ENCODE results near the gene DISP2. TPM values are rescaled to one million over a fixed set of nuclear protein-coding genes. Genes with fewer than 3 reads are reported as not detected.

DISP2 gene
- total RNA-seq, 1 donor from 2014 or later, result under 0.01 TPM

DNA sequence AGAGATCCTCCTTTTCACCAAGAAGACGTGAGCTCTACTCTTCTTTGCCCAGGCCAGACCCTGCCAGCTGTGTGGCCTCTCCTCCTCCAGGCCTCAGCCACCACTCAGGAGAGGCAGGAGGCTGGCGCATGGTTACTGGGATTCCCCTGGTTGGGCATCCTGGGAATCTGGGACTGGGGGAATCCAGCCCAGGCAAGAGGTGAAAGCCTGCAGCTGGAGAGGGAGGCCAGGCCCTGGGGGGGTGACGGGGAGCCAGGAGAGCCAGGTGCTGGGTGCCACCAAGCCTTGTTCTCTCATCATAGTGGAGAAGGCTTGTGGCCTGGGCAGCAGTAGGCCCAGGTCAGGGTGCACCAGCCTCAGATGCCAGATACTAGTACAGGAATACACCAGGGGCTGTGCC, 23.5 kb upstream of the DISP2 start:
- TF ChIP-seq, protein P1, sequence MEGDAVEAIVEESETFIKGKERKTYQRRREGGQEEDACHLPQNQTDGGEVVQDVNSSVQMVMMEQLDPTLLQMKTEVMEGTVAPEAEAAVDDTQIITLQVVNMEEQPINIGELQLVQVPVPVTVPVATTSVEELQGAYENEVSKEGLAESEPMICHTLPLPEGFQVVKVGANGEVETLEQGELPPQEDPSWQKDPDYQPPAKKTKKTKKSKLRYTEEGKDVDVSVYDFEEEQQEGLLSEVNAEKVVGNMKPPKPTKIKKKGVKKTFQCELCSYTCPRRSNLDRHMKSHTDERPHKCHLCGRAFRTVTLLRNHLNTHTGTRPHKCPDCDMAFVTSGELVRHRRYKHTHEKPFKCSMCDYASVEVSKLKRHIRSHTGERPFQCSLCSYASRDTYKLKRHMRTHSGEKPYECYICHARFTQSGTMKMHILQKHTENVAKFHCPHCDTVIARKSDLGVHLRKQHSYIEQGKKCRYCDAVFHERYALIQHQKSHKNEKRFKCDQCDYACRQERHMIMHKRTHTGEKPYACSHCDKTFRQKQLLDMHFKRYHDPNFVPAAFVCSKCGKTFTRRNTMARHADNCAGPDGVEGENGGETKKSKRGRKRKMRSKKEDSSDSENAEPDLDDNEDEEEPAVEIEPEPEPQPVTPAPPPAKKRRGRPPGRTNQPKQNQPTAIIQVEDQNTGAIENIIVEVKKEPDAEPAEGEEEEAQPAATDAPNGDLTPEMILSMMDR (IDR thresholded peaks at IDR 0.05; ENCODE audit: insufficient read depth, low read length, severe bottlenecking), result no peak
- DNase-seq (ENCODE audit: low read depth) (no peak), FAIRE-seq (no peak)
- H3K4me3 ChIP-seq (ENCODE audit: low read depth, low read length), result no peak overlapping the region
- no peaks in the 10 kb centered on the region for H3K27me3 ChIP-seq (ENCODE audit: control insufficient read depth, insufficient read depth, low read length)
- H3K36me3 ChIP-seq (ENCODE audit: control insufficient read depth, insufficient read depth, low read length), result no peaks in the 10 kb centered on the region

DNA sequence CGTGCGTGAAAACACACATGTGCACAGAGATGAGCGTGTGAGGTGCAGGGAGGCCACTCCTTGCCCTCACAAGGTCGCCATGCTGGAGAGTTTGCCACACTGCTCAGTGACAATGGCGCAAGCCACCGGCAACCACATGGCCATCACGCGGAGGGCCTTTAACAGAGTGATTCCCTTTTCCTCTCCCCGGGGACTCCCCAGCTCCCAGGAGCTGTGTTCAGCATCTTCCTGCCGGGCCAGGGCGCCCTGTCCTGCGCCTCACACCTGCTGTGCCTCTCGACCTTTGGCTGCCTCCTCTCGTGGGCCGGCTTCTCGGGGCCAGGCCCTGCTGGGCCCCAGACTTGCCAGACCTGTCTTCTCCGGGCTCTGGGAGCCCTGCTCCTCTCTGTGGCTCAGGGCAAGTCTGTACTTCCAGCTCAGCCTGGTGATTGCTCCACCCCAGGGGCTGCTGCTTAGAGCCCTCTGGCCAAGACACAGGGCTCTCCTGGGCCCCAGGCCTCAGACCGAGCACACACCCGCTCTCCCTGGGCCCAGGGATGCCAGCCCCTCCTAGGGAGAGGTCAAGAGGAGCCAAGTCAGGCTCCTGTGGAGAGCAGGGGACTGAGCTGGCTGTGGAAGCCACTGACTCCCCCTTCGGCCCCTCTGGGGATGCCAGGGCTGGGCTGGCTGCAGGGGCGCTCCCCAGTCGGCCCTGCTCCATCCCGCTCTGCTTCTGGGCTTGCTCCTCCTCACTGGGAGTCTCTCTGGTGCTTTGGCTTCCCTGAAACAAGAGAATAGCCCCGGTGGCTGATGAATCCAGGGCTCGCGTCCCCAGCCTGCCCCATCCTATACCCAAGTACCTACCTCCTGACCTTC, 22.9 kb upstream of the DISP2 start:
- Histone ChIP-seq H3K4me3 (ENCODE audit: low read depth, low read length) (no peak overlapping the region), H3K27me3 (ENCODE audit: control insufficient read depth, insufficient read depth, low read length) (no peaks in the 10 kb centered on the region), H3K36me3 (ENCODE audit: control insufficient read depth, insufficient read depth, low read length) (no peaks in the 10 kb centered on the region)
- DNase-seq (ENCODE audit: low read depth) (no peak), FAIRE-seq (no peak)
- TF ChIP-seq, protein P1 (IDR thresholded peaks at IDR 0.05; ENCODE audit: insufficient read depth, low read length, severe bottlenecking), result no peak

DNA sequence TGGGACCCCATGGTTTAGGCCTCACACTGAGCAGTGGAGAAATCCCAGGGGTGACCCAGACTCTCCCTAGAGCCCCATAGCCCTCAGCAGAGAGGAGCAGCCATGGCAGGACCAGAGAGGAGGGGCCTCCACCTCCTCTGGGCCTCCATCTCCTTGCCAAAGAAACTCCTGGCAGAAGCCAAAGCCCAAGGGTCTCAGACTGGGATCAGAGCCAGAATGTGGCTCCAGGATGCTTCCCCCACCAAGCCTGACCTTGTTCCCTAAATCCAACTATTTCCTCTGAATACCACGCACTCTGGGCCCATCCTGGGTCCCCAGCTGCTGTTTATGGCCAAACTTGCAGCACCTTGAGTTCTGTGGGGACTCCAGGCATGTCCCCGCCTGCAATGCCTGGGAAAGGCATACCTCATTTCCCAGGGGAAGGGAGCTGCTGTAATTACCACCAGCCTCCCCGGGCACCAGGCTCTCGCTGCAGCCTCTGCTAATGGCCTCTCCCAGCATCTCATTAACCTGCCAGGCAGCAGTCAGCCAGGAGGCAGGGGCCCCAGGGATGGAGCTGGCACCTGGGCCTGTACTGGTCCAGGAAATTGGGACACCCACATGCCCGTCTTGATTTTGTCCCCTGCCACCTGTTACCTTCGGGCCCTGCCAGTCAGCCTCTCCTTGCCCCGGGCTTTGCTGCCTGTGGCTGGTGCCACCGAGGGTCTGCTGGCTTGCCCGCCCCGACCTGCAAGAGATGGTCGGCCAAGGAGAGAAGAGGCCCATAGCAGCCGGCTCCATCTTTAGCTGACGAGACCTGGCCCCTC, 21.9 kb upstream of the DISP2 start:
- Histone ChIP-seq H3K27me3 (ENCODE audit: control insufficient read depth, insufficient read depth, low read length) (no peaks in the 10 kb centered on the region), H3K36me3 (ENCODE audit: control insufficient read depth, insufficient read depth, low read length) (no peaks in the 10 kb centered on the region), H3K4me3 (ENCODE audit: low read depth, low read length) (no peak overlapping the region)
- FAIRE-seq (no peak), DNase-seq (ENCODE audit: low read depth) (no peak)
- TF ChIP-seq, protein P1 (IDR thresholded peaks at IDR 0.05; ENCODE audit: insufficient read depth, low read length, severe bottlenecking), result no peak

DNA sequence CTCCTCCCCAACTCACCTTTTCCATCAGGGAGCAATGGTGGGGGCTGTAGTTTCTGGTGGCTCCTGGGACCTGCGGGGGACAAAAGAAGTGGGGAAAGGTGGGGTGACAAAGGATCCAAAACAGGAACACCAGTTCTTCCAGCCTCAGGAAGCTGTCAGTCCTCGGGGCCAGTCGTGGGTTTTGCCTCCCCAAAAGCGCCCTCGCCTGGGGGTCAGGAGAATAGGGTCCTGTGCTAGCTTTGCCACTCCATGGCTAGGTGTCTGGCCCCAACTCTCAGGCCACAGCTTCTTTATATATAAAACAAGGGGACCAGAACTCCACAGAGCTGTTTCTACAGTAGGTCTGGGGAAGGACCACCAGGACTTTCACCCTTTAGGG, 21.3 kb upstream of the DISP2 start:
- Histone ChIP-seq H3K27me3 (ENCODE audit: control insufficient read depth, insufficient read depth, low read length) (no peaks in the 10 kb centered on the region), H3K36me3 (ENCODE audit: control insufficient read depth, insufficient read depth, low read length) (no peaks in the 10 kb centered on the region), H3K4me3 (ENCODE audit: low read depth, low read length) (no peak overlapping the region)
- FAIRE-seq (no peak), DNase-seq (ENCODE audit: low read depth) (no peak)
- TF ChIP-seq, protein P1 (IDR thresholded peaks at IDR 0.05; ENCODE audit: insufficient read depth, low read length, severe bottlenecking), result no peak

DNA sequence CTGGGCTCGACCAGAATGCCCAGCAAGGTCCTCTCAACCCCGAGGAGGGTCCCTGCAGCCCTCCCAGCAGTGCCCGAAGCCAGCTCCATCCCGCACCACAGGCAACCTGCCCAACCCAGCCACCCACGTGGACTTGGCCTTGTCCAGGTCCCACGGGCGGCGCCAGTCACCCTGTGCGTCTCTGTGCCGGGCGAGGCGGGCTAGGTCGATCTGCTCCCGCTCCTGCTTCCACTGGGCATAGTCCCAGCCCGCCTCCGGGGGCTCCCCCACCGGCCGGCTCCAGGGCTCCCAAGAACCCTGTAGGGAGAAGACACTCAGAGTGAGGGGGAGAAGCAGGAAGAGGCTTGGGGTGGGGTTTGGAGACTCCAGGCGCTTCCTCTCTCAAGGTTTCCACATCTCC, 20.4 kb upstream of the DISP2 start:
- DNase-seq (ENCODE audit: low read depth) (no peak), FAIRE-seq (no peak)
- Histone ChIP-seq H3K36me3 (ENCODE audit: control insufficient read depth, insufficient read depth, low read length) (no peaks in the 10 kb centered on the region), H3K27me3 (ENCODE audit: control insufficient read depth, insufficient read depth, low read length) (no peaks in the 10 kb centered on the region), H3K4me3 (ENCODE audit: low read depth, low read length) (no peak overlapping the region)
- TF ChIP-seq, protein P1 (IDR thresholded peaks at IDR 0.05; ENCODE audit: insufficient read depth, low read length, severe bottlenecking), result no peak

Data from bronchial epithelial cell (primary cell).